ENCODE measurements around the gene CPSF7.

The CPSF7 gene

DNA sequence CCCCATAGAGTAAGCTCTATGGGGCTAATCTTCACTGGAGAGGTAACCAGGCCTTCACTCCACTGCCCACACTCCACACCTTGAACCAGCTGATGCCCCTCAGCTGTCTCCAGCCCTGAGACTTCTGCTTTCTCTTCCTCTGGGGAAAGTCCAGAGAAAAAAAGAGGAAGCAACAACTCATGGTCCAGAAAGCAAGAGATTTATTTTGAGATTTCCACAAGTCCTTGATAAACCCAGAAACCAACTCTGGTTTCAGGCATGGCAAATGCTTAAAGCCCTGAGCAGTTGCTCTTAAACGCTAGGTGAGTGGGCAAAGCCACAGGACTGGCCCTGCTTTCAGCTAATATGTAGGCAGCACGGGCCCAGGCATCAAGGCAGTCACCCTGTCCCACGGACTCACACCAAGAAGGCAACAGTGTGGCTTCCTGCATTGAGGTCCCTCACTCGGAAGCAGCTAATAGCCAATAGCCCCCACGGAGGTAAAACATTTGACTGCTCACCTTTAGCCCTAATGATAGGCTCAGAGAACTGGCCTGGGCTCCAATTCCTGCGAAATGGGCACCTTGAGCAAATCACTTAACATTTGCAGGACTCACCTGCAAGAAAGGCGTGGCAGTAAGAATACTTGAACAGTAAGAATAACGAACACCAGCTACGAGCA is 72.4 kb downstream of the CPSF7 start:
- DNase-seq (ENCODE audit: low read depth in 4 of 4, low spot score in 1 of 4): no peak

GRCh38 chr11:61356706-61357105 is 73.1 kb downstream of the CPSF7 start:
- DNase-seq (ENCODE audit: low read depth in 4 of 4, low spot score in 1 of 4): no peak

- no peak for DNase-seq (ENCODE audit: low read depth in 4 of 4, low spot score in 1 of 4)
Measured at GRCh38 chr11:61354208-61354607, 75.6 kb downstream of the CPSF7 start.

DNA sequence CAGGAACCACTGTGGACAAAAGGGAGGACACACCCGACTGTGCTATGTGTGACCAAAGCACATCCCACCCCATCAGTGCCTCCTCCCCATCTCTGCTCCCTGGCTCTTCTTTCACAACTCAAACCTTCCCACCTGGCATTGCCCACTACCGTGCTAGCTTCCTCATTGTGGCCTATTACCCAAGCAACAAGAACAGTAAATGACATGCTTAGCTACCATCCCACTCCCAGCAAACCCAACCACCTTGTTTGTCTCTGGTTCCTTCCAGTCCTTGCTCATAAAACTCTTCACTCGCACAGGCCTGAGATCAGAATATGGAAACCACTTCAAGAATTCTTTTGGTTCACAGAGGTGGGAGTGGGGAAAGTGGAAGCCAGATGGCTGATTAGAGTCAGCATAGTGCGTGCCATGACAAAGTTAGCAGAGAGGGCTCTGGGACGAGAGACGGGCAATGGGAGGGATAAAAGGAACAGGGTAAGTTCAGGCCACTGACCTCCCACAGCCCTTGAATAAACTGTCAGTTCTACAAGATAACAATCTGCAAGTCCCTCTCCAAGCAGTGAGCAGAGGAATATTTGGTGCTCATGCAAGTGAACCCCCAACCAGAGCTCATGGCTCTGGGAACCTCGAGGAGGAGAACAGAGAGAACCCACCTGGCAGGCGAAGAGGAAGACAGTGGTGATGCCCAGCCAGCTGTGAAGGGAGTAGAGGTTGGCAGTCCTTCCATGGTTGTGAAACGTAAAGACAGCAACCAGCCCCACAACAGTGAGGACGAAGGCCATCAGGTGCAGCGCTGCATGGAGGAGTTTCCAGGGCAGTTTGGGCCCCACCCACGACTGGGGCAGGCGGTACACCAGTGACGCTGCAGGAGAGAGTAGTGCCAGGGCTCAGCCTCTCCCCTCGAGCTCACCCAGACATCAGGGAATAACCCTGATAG is 76.4 kb downstream of the CPSF7 start:
- no peak for DNase-seq (ENCODE audit: low read depth in 4 of 4, low spot score in 1 of 4)

All from stimulated activated CD4-positive, alpha-beta T cell treated with anti-CD3 and anti-CD28 coated beads, Interleukin-1b, Interleukin-23, amount 100 ng/mL, for 24 hours (primary cell).